Ramos (cell line): ENCODE results near the gene NXPH2.
"Not testable (repeated sequence)": the region's sequence is repeated elsewhere in the genome, so short reads cannot be mapped to it uniquely, and the experiment has no call there.

Experiments used
- in situ Hi-C: fragments of 300-500 bp; cut with MboI; formaldehyde crosslinking; loops from one replicate; pipeline ENCODE4 v1.14.3; 2022; ENCODE audit warnings: low sequenced_read_pairs; ENCODE audit not compliant: unreplicated experiment

Gene NXPH2

DNA sequence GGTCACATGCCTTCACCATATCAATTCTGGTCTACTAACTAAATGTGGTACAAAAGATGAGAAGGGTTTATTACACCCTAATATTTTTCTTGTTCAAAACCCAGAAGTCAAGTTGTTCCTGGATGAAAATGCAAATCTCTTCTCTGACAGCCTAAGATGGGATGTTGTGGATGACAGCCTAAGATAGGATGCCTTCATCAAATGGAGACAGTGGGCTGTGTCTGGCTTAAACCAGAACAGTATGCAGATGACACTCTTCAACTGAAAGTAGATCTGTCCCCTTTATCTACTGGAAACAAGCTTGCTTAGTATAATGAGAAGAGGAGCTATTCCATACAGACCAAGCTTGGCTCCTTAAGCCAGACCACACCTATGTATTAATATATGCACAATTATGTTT is 17.7 kb downstream of the NXPH2 start:
- in situ Hi-C loops: no loop called here

DNA sequence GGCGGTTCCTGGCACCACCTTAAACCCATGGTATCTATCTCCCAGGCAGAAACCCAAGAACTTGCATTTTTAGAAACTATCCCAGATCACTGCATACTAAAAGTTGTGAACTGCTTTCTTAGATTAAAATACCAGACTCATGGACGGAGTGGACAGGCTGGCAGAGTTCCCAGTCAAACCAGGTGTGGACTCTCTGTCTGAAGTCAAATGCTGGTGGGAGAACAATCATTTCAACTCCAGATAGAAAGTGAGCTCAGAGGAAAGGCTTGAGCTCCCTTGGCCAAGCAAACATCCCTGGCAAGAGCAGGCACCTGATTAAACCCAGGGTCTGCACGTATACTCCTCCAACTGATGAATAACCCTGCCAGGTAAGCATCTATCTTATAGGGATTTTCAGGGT is 19.5 kb downstream of the NXPH2 start:
- in situ Hi-C loops: no loop called here

DNA sequence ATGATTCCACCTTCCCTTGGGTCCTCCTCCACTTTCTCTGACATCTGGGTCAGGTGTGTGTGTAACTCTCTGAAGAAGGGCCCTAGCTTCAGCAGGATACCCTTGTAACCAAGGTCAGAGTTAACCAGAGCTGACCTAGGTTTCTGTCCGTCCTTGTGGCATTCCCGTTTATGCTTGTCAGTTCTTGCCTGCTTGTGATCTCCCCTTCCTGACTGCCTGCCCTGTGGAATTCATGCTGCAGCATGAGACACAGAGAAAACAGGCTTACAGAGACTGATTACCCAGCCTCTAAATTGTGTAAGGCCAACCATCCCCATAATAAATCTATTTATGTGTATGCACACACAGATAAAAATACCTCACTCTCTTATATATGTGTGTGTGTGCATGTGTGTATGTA is 22.8 kb downstream of the NXPH2 start:
- in situ Hi-C loops: no loop called here

- in situ Hi-C loops: no loop called here
These were observed 27.8 kb downstream of the NXPH2 start for GRCh38 chr2:138752197-138752956.

GRCh38 chr2:138744713-138745112 is 35.5 kb downstream of the NXPH2 start:
- in situ Hi-C loops: no loop called here

GRCh38 chr2:138742441-138743057 is 37.6 kb downstream of the NXPH2 start:
- in situ Hi-C loops: no loop called here

DNA sequence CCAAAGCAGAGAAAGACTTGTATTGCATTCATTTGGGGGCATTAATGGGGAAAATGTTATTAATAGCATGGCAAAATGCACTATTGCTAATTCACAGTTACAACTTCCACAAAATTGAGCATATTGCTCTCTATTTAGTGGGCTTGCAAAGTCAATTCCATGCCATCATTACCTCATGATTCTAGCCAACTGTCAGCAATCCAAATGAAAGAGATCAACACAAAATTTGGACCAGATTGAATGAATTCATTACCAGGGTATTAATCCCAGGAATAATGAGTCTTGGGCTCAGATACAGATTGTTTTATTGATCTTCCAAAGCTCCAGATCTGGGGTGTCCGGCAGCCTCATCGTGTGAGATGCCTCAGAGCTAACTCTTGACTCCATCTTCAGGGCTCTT is 38.3 kb downstream of the NXPH2 start:
- in situ Hi-C loops: no loop called here

DNA sequence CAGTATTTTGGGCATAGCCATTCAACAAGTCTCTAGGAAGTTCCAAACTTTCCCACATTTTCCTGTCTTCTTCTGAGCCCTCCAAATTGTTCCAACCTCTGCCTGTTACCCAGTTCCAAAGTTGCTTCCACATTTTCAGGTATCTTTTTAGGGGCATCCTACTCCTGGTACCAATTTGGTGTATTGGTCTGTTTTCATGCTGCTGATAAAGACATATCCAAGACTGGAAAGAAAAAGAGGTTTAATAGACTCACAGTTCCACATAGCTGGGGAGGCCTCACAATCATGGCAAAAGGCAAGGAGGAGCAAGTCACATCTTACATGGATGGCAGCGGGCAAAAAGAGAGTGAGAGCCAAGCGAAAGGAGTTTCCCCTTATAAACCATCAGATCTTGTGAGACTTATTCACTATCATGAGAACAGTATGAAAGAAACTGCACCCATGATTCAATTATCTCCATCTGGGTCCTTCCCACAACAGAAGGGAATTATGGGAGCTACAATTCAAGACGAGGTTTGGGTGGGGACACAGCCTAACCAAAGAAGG is 43.1 kb downstream of the NXPH2 start:
- in situ Hi-C loops: not testable (repeated sequence)

GRCh38 chr2:138732651-138733050 is 47.5 kb downstream of the NXPH2 start:
- in situ Hi-C loops: no loop called here

DNA sequence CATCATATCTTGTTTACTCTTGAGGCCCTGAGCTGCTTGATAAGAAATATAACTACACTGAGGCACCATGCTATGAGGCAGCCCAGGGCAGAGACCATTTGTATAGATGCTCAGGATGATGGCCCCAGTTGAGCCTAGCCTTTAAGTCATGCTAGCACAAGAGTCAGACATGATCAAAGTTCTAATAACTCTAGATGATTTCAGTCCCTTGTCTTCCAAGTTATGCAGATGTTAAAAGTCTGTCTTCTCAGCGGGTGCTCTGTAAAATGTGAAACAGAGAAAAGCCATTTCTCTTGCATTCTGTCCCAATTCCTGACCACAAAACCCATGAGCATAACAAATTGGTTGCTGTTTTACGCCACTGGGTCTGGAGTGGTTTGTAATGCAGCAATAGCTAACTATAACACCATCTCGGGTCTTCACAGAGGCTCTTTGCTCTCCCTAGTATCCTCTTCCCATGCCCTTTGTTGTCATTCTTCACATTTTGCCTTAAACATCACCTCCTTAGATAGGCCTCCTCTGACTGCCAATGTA is 49.6 kb downstream of the NXPH2 start:
- in situ Hi-C loops: no loop called here

GRCh38 chr2:138727956-138728355 is 52.2 kb downstream of the NXPH2 start:
- in situ Hi-C loops: no loop called here

GRCh38 chr2:138726681-138727080 is 53.5 kb downstream of the NXPH2 start:
- in situ Hi-C loops: no loop called here

DNA sequence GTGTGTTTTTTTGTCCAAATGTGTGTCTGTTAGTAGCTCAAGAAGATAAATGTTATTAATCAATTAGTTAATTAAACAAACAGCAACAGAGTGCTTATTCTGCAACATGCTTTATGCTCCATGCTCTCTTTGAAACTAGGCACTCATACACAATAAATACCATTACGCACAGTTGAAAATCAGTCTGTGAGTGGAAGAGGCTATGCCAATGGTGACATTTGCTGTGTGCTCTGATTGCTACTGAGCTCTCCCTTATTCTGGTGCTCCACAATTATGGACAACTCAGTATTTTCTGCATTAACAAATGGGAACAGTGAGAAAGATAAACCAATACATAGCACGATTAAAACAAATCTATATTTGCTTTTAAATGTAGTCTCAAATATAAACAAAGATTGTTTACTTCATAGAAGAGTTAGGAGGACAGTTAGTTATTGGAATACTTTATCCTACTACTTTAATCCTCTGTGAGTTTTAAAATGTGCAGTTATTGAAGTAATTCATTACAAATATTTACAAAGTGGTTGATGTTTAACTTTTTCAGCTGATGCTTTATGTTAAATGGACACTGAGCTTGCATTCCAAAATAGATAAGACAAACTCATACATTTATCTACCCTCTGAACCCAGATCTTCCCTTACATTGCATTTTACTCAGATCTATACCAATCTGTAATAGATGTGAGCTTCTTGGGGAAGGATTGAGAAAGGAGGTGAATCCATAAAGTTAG is 55.3 kb downstream of the NXPH2 start:
- in situ Hi-C loops: no loop called here

- in situ Hi-C loops: no loop called here
These were observed 55.9 kb downstream of the NXPH2 start for GRCh38 chr2:138724327-138724726.

DNA sequence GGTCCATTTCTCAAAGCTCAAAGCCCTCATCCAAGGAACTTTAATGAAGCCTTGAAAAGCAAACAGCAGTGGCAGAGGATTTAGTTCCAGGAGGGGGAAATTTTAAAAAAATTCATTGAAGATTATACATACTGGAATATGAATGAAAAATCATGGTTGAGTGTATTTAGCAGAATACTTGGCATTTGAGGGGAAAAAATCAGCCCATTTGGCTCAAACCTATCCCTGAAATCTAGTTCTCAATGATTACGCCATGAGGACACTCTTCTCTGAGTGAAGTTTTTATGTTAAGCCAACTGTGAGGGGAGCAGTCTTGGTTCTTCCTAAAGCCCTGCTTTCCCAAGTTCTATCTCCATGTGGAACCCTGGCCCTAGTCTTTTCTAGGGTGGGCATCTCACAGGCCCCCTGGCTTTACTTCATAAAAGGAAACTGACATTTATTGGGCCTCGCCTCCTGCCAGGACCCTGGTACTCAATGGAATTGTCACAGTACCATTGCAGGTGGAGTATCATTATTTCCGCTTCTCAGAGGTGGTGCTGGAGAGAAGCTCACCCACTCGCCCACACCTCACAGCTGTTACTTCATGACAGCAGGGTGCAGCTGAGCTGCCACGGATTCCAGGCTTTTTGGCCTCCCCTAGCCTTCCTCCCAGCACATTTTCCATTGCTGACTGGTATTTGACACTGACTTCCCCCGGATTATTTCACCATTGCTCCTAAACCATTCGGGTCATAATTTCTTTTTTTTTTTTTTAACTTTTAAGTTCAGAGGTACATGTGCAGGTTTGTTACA is 56.8 kb downstream of the NXPH2 start:
- in situ Hi-C loops: no loop called here

DNA sequence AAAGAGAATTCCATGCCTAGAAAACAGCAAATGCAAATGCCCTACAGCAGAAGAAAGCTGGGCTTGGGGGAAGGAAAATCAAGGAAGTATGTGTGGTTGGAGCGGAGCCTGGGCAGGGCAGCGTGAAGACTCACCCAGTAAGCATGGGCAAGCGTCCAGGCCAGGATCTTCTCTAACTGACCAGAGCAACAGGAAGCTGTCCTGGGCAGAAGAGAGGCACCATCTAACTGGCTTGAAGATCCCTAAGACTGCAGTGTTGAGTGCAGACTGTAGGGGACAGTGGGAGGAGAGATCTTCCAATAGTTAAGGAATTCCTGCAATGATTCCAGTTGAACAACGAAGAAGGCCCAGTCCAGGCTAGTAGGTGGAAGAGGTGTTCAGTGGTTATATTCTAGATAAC is 57.9 kb downstream of the NXPH2 start:
- in situ Hi-C loops: no loop called here

- in situ Hi-C loops: no loop called here
These were observed 60.0 kb downstream of the NXPH2 start for GRCh38 chr2:138720035-138720838.

DNA sequence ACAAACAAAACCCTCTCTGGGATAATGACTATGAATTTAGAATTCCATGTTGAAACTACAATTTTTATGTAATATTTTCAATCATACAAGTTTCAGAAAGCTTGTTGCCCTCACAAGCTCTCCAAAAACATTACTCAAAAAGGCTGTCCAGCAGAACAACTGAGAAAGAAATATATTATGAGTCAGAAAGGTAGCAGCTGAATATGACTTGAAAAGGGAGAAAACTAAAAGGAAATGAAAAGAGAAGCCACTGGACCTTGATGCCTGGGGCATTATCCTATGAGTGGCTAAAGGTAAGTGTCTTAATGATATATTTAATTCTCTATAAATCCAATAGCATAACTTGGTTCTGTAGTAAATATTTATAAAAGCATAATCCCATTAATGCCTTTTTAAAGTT is 61.8 kb downstream of the NXPH2 start:
- in situ Hi-C loops: no loop called here

GRCh38 chr2:138716183-138716582 is 64.0 kb downstream of the NXPH2 start:
- in situ Hi-C loops: no loop called here
